Neural progenitor cell (in vitro differentiated cells): ENCODE measurements around the gene RLN1. TPM values are rescaled to one million over a fixed set of nuclear protein-coding genes. Genes with fewer than 3 reads are reported as not detected.
"Not testable (repeated sequence)": the region's sequence is repeated elsewhere in the genome, so short reads cannot be mapped to it uniquely, and the experiment has no call there.

Source experiments
- DNase-seq: peaks from one replicate; pipeline ENCODE4 v3.0.0-alpha.2; 2016; ENCODE audit warnings: low spot score
- H2AFZ ChIP-seq: fragments of 200-600 bp; sonication (generic); replicated peaks from 2 replicates; pipeline ENCODE4 v1.6.1; 2016; ENCODE audit warnings: antibody characterized with exemption
- H3F3A ChIP-seq: fragments of 200-600 bp; sonication (generic); 2 replicates; pipeline ENCODE4 v1.6.1; 2016; ENCODE audit warnings: antibody characterized with exemption, low read depth
- H3K27ac ChIP-seq: fragments of 200-600 bp; sonication (generic); 2 replicates; pipeline ENCODE4 v1.5.1; 2016; ENCODE audit warnings: mild to moderate bottlenecking
- H3K27me3 ChIP-seq: fragments of 200-600 bp; sonication (generic); 2 replicates; pipeline ENCODE4 v1.6.1; 2016; ENCODE audit warnings: mild to moderate bottlenecking, moderate library complexity
- H3K36me3 ChIP-seq: fragments of 200-600 bp; sonication (generic); 2 replicates; pipeline ENCODE4 v1.5.1; 2016
- H3K4me1 ChIP-seq: fragments of 200-600 bp; sonication (generic); 2 replicates; pipeline ENCODE4 v1.6.1; 2016; ENCODE audit warnings: mixed run types
- H3K4me2 ChIP-seq: fragments of 200-600 bp; sonication (generic); 2 replicates; pipeline ENCODE4 v1.6.1; 2016
- H3K4me3 ChIP-seq: fragments of 200-600 bp; sonication (generic); 2 replicates; pipeline ENCODE4 v1.5.1; 2016
- H3K79me2 ChIP-seq: fragments of 200-600 bp; sonication (generic); 2 replicates; pipeline ENCODE4 v1.6.1; 2016; ENCODE audit warnings: low read depth
- H3K9ac ChIP-seq: fragments of 200-600 bp; sonication (generic); 2 replicates; pipeline ENCODE4 v1.6.1; 2016
- H3K9me3 ChIP-seq: fragments of 200-600 bp; sonication (generic); 2 replicates; pipeline ENCODE4 v1.5.1; 2016; ENCODE audit warnings: low read depth
- H4K20me1 ChIP-seq: fragments of 200-600 bp; sonication (generic); 2 replicates; pipeline ENCODE4 v1.6.1; 2016; ENCODE audit warnings: low read depth
- H3K27ac Mint-ChIP-seq: 3 replicates; pipeline ENCODE4 v1.8.0; 2021; ENCODE audit warnings: mixed read lengths
- H3K27me3 Mint-ChIP-seq: 2 replicates; pipeline ENCODE4 v1.8.0; 2022; ENCODE audit warnings: low read depth, mild to moderate bottlenecking, inconsistent platforms, moderate library complexity, mixed read lengths; ENCODE audit not compliant: insufficient read depth
- H3K36me3 Mint-ChIP-seq: 3 replicates; pipeline ENCODE4 v1.8.0; 2021; ENCODE audit warnings: mixed read lengths
- H3K4me1 Mint-ChIP-seq: 3 replicates; pipeline ENCODE4 v1.8.0; 2021; ENCODE audit warnings: mixed read lengths
- H3K4me3 Mint-ChIP-seq: 3 replicates; pipeline ENCODE4 v1.8.0; 2021; ENCODE audit warnings: mild to moderate bottlenecking, moderate library complexity, mixed read lengths
- H3K9me3 Mint-ChIP-seq: 3 replicates; pipeline ENCODE4 v1.8.0; 2020; ENCODE audit warnings: mixed read lengths
- CTCF ChIP-seq: fragments of 200-600 bp; sonication (generic); IDR thresholded peaks from 2 replicates; pipeline ENCODE4 v1.5.1; 2017; ENCODE audit warnings: antibody characterized with exemption, mild to moderate bottlenecking
- EZH2 ChIP-seq: fragments of 200-600 bp; sonication (generic); IDR thresholded peaks from 2 replicates; pipeline ENCODE4 v1.6.1; 2017; ENCODE audit warnings: antibody characterized with exemption, mild to moderate bottlenecking, moderate library complexity
- EZH2phosphoT487 ChIP-seq: fragments of 200-600 bp; sonication (generic); IDR thresholded peaks from 2 replicates; pipeline ENCODE4 v1.6.1; 2017; ENCODE audit warnings: antibody characterized with exemption
- total RNA-seq: library from RNA; depleted of rRNA; stranded (reverse); fragments of >200 nt; gene quantifications from 2 replicates; pipeline ENCODE4 v1.2.3, GENCODE V29; 2015; ENCODE audit warnings: low replicate concordance

Gene RLN1
- total RNA-seq, 1 donor from 2014 or later, result 1.5 TPM

GRCh38 chr9:5326893-5327548 lies 12.7 kb downstream of the RLN1 start:
- no peaks in the 10 kb centered on the region for H3K4me1 Mint-ChIP-seq
- peak overlapping the region; percentile 35 for H3K4me3 Mint-ChIP-seq

DNA sequence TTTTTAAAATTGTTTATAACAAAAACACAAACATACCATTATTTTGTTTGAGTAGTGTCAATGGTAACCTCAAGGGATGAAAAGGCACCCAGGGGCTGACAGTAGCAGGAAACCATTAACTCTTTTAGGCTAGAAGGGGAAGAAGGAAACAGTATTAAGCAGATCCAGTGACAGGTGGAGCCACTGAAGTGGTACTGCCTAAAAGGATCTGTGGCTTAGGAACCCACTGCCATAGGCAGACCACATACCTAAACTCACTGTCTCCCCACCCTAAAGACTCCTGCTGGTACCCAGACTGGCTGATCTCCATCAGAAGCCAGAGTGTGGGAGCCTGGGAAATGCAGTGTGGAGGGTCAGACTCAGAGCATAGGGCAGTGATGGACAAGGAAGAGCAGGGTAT lies 13.5 kb downstream of the RLN1 start:
- H3K27ac Mint-ChIP-seq, result no peak overlapping the region
- H3K27me3 Mint-ChIP-seq, result no peaks in the 10 kb centered on the region
- no peaks in the 10 kb centered on the region for H3K36me3 ChIP-seq
- no peaks in the 10 kb centered on the region for H3K36me3 Mint-ChIP-seq
- no peaks in the 10 kb centered on the region for H3F3A ChIP-seq
- no peak overlapping the region for H3K4me3 Mint-ChIP-seq
- no peaks in the 10 kb centered on the region for H3K27me3 ChIP-seq
- H3K4me3 ChIP-seq, result no peak overlapping the region
- H3K27ac ChIP-seq, result no peak overlapping the region
- H3K9me3 ChIP-seq, result no peaks in the 10 kb centered on the region
- H3K9me3 Mint-ChIP-seq, result peaks cover 5% of the 10 kb centered on the region
- H3K4me1 Mint-ChIP-seq, result no peaks in the 10 kb centered on the region
- H3K9ac ChIP-seq, result no peak overlapping the region
- no peaks in the 10 kb centered on the region for H3K79me2 ChIP-seq
- TF ChIP-seq CTCF (no peak), EZH2 (no peak)
- H2AFZ ChIP-seq, result no peak overlapping the region
- H4K20me1 ChIP-seq, result no peaks in the 10 kb centered on the region
- H3K4me2 ChIP-seq, result no peak overlapping the region
- no peak for DNase-seq
- peaks cover 15% of the 10 kb centered on the region for H3K4me1 ChIP-seq

More at GRCh38 chr9:5326893-5327548, 12.7 kb downstream of the RLN1 start:
- Mint-ChIP-seq H3K27me3 (no peaks in the 10 kb centered on the region), H3K9me3 (peaks cover 5% of the 10 kb centered on the region), H3K36me3 (no peaks in the 10 kb centered on the region), H3K27ac (no peak overlapping the region)
- no peak for TF ChIP-seq EZH2
- peak; percentile 12 for TF ChIP-seq CTCF
- DNase-seq, result peak; percentile 87
- Histone ChIP-seq H3K9me3 (no peaks in the 10 kb centered on the region), H3K27ac (no peak overlapping the region), H3F3A (no peaks in the 10 kb centered on the region), H3K36me3 (no peaks in the 10 kb centered on the region), H3K9ac (no peak overlapping the region), H3K4me2 (peak overlapping the region; percentile 63), H3K4me3 (peak overlapping the region; percentile 27), H3K79me2 (no peaks in the 10 kb centered on the region), H3K27me3 (no peaks in the 10 kb centered on the region), H3K4me1 (peaks cover 15% of the 10 kb centered on the region), H2AFZ (peak overlapping the region; percentile 92), H4K20me1 (no peaks in the 10 kb centered on the region)

- H3K4me2 ChIP-seq, H3K9me3 ChIP-seq, H3K9me3 Mint-ChIP-seq, H3K36me3 Mint-ChIP-seq, H3F3A ChIP-seq, H3K4me1 ChIP-seq, H3K9ac ChIP-seq, H3K4me3 Mint-ChIP-seq, DNase-seq, H3K4me3 ChIP-seq, H3K4me1 Mint-ChIP-seq, H3K27ac Mint-ChIP-seq, H3K27me3 Mint-ChIP-seq, H3K27ac ChIP-seq, H3K79me2 ChIP-seq, H3K27me3 ChIP-seq, H2AFZ ChIP-seq, H3K36me3 ChIP-seq, H4K20me1 ChIP-seq: not testable (repeated sequence)
Measured at GRCh38 chr9:5321601-5322000, 18.1 kb downstream of the RLN1 start.

GRCh38 chr9:5321058-5321457 lies 18.6 kb downstream of the RLN1 start:
- no peak overlapping the region for H3K27ac Mint-ChIP-seq

GRCh38 chr9:5316406-5316805 lies 23.3 kb downstream of the RLN1 start:
- not testable (repeated sequence) for H2AFZ ChIP-seq, H3K9me3 ChIP-seq, H3K9ac ChIP-seq, H3K4me2 ChIP-seq, H3K27ac ChIP-seq, H3K36me3 ChIP-seq, H3K36me3 Mint-ChIP-seq, H3K27ac Mint-ChIP-seq, H3K4me3 ChIP-seq, H3K4me3 Mint-ChIP-seq, H3F3A ChIP-seq, H3K27me3 ChIP-seq, H4K20me1 ChIP-seq, H3K4me1 ChIP-seq, H3K79me2 ChIP-seq, H3K27me3 Mint-ChIP-seq, H3K4me1 Mint-ChIP-seq, DNase-seq
- peaks cover 20% of the 10 kb centered on the region for H3K9me3 Mint-ChIP-seq

More at GRCh38 chr9:5321058-5321457, 18.6 kb downstream of the RLN1 start:
- DNase-seq, result no peak
- Histone ChIP-seq H2AFZ (no peak overlapping the region), H3K79me2 (no peaks in the 10 kb centered on the region), H3K4me2 (no peak overlapping the region), H3K4me3 (no peak overlapping the region), H3K9me3 (no peaks in the 10 kb centered on the region), H3F3A (no peaks in the 10 kb centered on the region), H3K4me1 (no peaks in the 10 kb centered on the region), H3K9ac (no peak overlapping the region), H4K20me1 (no peaks in the 10 kb centered on the region), H3K27me3 (no peaks in the 10 kb centered on the region), H3K27ac (no peak overlapping the region), H3K36me3 (no peaks in the 10 kb centered on the region)
- Mint-ChIP-seq H3K27me3 (no peaks in the 10 kb centered on the region), H3K36me3 (no peaks in the 10 kb centered on the region), H3K9me3 (peaks cover 4% of the 10 kb centered on the region), H3K4me3 (no peak overlapping the region), H3K4me1 (no peaks in the 10 kb centered on the region)
- no peak for TF ChIP-seq CTCF
- no peak for TF ChIP-seq EZH2phosphoT487
- TF ChIP-seq EZH2, result no peak
